ENCODE measurements around the gene REC8. TPM values are rescaled to one million over a fixed set of nuclear protein-coding genes. Genes with fewer than 3 reads are reported as not detected.

The REC8 gene
- total and polyA plus RNA-seq, 10 of the 15 experiments (the other 5 are each of a cell fraction or from before 2014, with no cell fraction given) = 4.2 to 76.9 (median 29.1) TPM

DNA sequence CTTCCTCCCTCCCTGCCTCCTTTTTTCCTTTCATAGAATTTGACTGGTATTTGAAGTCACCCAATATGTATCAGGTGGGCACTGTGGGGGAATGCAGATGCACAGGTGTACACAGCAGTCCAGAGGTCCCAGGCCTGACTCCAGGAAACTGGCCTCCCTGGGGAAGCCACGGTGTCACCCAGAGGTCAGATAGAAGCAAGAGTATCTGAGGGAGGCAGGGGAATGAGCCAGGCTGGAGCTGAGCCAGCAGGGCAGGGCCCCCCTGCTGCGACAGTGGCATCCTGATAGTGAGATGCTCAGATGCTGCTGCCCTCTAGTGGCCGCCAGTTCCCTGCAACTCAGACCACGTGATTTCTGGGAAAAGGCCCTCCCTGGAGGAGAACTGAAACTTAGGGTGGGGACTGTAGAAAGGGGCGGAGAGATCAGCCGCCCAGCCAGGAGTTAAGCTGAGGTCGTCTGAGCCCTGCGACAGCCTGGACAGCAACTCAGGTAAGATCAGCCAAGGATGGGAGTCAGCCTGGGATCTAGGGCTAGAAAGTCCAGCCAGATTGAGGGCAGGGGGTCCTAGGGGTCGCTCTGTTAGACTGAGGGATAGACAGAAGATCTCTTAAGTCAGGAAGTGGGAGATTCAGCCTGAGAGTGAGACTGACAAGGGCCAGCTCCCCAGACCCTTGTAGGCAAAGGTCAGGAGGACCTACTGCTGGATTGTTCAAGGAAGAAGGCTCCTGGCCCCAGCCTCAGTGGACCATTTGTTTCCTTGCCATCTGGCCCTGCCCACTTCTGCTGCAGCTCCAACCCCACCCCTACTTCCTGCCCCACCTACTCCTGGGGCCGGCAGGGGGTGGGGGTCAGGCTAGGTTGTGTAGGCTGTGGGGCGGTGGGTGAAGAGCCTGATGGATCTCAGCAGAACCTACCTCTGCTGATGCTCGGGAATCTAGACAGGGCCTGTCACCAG, 10.8 kb upstream of the REC8 start, which contains the start of gene IRF9 (continued):
- TF ChIP-seq, protein P1, sequence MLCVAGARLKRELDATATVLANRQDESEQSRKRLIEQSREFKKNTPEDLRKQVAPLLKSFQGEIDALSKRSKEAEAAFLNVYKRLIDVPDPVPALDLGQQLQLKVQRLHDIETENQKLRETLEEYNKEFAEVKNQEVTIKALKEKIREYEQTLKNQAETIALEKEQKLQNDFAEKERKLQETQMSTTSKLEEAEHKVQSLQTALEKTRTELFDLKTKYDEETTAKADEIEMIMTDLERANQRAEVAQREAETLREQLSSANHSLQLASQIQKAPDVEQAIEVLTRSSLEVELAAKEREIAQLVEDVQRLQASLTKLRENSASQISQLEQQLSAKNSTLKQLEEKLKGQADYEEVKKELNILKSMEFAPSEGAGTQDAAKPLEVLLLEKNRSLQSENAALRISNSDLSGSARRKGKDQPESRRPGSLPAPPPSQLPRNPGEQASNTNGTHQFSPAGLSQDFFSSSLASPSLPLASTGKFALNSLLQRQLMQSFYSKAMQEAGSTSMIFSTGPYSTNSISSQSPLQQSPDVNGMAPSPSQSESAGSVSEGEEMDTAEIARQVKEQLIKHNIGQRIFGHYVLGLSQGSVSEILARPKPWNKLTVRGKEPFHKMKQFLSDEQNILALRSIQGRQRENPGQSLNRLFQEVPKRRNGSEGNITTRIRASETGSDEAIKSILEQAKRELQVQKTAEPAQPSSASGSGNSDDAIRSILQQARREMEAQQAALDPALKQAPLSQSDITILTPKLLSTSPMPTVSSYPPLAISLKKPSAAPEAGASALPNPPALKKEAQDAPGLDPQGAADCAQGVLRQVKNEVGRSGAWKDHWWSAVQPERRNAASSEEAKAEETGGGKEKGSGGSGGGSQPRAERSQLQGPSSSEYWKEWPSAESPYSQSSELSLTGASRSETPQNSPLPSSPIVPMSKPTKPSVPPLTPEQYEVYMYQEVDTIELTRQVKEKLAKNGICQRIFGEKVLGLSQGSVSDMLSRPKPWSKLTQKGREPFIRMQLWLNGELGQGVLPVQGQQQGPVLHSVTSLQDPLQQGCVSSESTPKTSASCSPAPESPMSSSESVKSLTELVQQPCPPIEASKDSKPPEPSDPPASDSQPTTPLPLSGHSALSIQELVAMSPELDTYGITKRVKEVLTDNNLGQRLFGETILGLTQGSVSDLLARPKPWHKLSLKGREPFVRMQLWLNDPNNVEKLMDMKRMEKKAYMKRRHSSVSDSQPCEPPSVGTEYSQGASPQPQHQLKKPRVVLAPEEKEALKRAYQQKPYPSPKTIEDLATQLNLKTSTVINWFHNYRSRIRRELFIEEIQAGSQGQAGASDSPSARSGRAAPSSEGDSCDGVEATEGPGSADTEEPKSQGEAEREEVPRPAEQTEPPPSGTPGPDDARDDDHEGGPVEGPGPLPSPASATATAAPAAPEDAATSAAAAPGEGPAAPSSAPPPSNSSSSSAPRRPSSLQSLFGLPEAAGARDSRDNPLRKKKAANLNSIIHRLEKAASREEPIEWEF (IDR thresholded peaks at IDR 0.05; ENCODE audit: insufficient replicate concordance, low read depth, low read length) = no peak
- TF ChIP-seq, protein P2, sequence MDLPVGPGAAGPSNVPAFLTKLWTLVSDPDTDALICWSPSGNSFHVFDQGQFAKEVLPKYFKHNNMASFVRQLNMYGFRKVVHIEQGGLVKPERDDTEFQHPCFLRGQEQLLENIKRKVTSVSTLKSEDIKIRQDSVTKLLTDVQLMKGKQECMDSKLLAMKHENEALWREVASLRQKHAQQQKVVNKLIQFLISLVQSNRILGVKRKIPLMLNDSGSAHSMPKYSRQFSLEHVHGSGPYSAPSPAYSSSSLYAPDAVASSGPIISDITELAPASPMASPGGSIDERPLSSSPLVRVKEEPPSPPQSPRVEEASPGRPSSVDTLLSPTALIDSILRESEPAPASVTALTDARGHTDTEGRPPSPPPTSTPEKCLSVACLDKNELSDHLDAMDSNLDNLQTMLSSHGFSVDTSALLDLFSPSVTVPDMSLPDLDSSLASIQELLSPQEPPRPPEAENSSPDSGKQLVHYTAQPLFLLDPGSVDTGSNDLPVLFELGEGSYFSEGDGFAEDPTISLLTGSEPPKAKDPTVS (IDR thresholded peaks at IDR 0.05; ENCODE audit: low read depth, low read length) = peak; percentile 72; the same call in 1 of the 2 replicates
- TF ChIP-seq TARDBP (IDR thresholded peaks at IDR 0.05; ENCODE audit: borderline replicate concordance) = peak; percentile 47; the same call in 1 of the 2 replicates
- TF ChIP-seq SMC3 (IDR thresholded peaks at IDR 0.05; ENCODE audit: borderline replicate concordance, low read length) = peak; percentile 62; the same call in 1 of the 2 replicates
- peak; percentile 99 for TF ChIP-seq POLR2AphosphoS5 (IDR thresholded peaks at IDR 0.05; ENCODE audit: low read length)
- no peak for TF ChIP-seq GABPA (IDR thresholded peaks at IDR 0.05; ENCODE audit: low read depth)
- peak; percentile 91 for TF ChIP-seq SMAD1 (IDR thresholded peaks at IDR 0.05; ENCODE audit: low read depth, partially characterized antibody)
- TF ChIP-seq, protein P3, sequence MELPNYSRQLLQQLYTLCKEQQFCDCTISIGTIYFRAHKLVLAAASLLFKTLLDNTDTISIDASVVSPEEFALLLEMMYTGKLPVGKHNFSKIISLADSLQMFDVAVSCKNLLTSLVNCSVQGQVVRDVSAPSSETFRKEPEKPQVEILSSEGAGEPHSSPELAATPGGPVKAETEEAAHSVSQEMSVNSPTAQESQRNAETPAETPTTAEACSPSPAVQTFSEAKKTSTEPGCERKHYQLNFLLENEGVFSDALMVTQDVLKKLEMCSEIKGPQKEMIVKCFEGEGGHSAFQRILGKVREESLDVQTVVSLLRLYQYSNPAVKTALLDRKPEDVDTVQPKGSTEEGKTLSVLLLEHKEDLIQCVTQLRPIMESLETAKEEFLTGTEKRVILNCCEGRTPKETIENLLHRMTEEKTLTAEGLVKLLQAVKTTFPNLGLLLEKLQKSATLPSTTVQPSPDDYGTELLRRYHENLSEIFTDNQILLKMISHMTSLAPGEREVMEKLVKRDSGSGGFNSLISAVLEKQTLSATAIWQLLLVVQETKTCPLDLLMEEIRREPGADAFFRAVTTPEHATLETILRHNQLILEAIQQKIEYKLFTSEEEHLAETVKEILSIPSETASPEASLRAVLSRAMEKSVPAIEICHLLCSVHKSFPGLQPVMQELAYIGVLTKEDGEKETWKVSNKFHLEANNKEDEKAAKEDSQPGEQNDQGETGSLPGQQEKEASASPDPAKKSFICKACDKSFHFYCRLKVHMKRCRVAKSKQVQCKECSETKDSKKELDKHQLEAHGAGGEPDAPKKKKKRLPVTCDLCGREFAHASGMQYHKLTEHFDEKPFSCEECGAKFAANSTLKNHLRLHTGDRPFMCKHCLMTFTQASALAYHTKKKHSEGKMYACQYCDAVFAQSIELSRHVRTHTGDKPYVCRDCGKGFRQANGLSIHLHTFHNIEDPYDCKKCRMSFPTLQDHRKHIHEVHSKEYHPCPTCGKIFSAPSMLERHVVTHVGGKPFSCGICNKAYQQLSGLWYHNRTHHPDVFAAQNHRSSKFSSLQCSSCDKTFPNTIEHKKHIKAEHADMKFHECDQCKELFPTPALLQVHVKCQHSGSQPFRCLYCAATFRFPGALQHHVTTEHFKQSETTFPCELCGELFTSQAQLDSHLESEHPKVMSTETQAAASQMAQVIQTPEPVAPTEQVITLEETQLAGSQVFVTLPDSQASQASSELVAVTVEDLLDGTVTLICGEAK (IDR thresholded peaks at IDR 0.05; ENCODE audit: borderline replicate concordance) = no peak
- peak; percentile 67 for TF ChIP-seq NFIC (IDR thresholded peaks at IDR 0.05; ENCODE audit: low read depth, low read length)
- no peak for TF ChIP-seq BCLAF1 (IDR thresholded peaks at IDR 0.05)
- TF ChIP-seq NR2C1 (IDR thresholded peaks at IDR 0.05) = no peak
- peak; percentile 48 for TF ChIP-seq SP1 (IDR thresholded peaks at IDR 0.05; ENCODE audit: low read depth, low read length)
